HepG2 (cell line): Measurements from ENCODE around the gene UBE2D3. TPM values are rescaled to one million over a fixed set of nuclear protein-coding genes. Genes with fewer than 3 reads are reported as not detected.
"Not testable (repeated sequence)": the region's sequence is repeated elsewhere in the genome, so short reads cannot be mapped to it uniquely, and the experiment has no call there.

Source experiments
- ATAC-seq: fragments of 200-7000 bp; cut with Tn5 transposase; 3 replicates; pipeline ENCODE4 v1.9.1; 2020; ENCODE audit warnings: mild to moderate bottlenecking, moderate library complexity
- BruUV-seq: library from RNA; stranded (reverse); fragments of 400-500 nt; replicated peaks from 2 replicates; lab custom pipeline; 2021; lab: Mats Ljungman, UMichigan
- CTCF ChIA-PET: fragments of 300-600 bp; formaldehyde crosslinking; extraction: SDS; loops from one replicate; lab custom pipeline; 2021; ENCODE audit warnings: low total read pairs, inconsistent platforms, low intra/inter-chr PET ratio; lab: Yijun Ruan, JAX
- POLR2A ChIA-PET: fragments of 350-600 bp; sonication (Branson Sonifier 250); formaldehyde crosslinking; loops from one replicate; lab custom pipeline; 2020; ENCODE audit warnings: antibody characterized with exemption, inconsistent platforms; lab: Yijun Ruan, JAX
- DNase-seq: peaks from one replicate; pipeline ENCODE4 v3.0.0-alpha.2; 2015; ENCODE audit warnings: low spot score
- FAIRE-seq: peaks from 3 replicates; lab custom pipeline; 2011; peaks lifted over from hg19 to GRCh38; lab: Jason Lieb, UNC
- H2AFZ ChIP-seq: one replicate; pipeline ENCODE4 v1.6.1; 2011; ENCODE audit warnings: low read length, inconsistent platforms
- H3K27ac ChIP-seq: fragments of 300-600 bp; 3 replicates; pipeline ENCODE4 v1.8.0; 2011; ENCODE audit warnings: mixed run types, mild to moderate bottlenecking, mixed read lengths, low read length, inconsistent platforms; ENCODE audit not compliant: insufficient read depth; ENCODE audit errors: extremely low read length
- H3K27me3 ChIP-seq, 2 experiments: fragments of 200-600 bp in 1 of 2; 2 replicates in 1 of 2; 3 replicates in 1 of 2; pipeline versions ENCODE4 v1.6.0 to v1.8.0; 2011; ENCODE audit warnings: low read length in 2 of 2, mild to moderate bottlenecking in 2 of 2, moderate library complexity in 2 of 2, inconsistent platforms in 1 of 2; ENCODE audit not compliant: insufficient read depth in 2 of 2, control insufficient read depth in 1 of 2
- H3K36me3 ChIP-seq, 2 experiments: fragments of 200-600 bp in 1 of 2; replicated peaks in 1 of 2; 2 replicates in 1 of 2; 3 replicates in 1 of 2; pipeline versions ENCODE4 v1.5.1 to v1.8.0; 2011; ENCODE audit warnings: low read length in 2 of 2, inconsistent platforms in 1 of 2; ENCODE audit not compliant: insufficient read depth in 2 of 2, control insufficient read depth in 1 of 2
- H3K4me1 ChIP-seq: 2 replicates; pipeline ENCODE4 v1.5.1; 2012; ENCODE audit warnings: low read length, inconsistent platforms; ENCODE audit not compliant: insufficient read depth
- H3K4me2 ChIP-seq: 2 replicates; pipeline ENCODE4 v1.6.0; 2011; ENCODE audit warnings: low read depth, low read length, inconsistent platforms
- H3K4me3 ChIP-seq, 3 experiments: fragments of 200-600 bp in 1 of 3; sonication (generic), shearing (Covaris generic) in 1 of 3; replicated peaks in 1 of 3; 2 replicates each; pipeline ENCODE4 v1.5.1; 2011 to 2016; ENCODE audit warnings: low read length in 3 of 3, inconsistent platforms in 2 of 3, low read depth in 2 of 3, mild to moderate bottlenecking in 2 of 3, control low read depth in 1 of 3, mixed read lengths in 1 of 3; ENCODE audit not compliant: insufficient read depth in 1 of 3
- H3K79me2 ChIP-seq: one replicate; pipeline ENCODE4 v1.6.1; 2011; ENCODE audit warnings: low read length, inconsistent platforms; ENCODE audit not compliant: insufficient read depth
- H3K9ac ChIP-seq: 2 replicates; pipeline ENCODE4 v1.6.0; 2011; ENCODE audit warnings: mild to moderate bottlenecking, low read depth, low read length, inconsistent platforms; ENCODE audit not compliant: insufficient read depth
- H3K9me3 ChIP-seq: 2 replicates; pipeline ENCODE4 v1.5.1; 2012; ENCODE audit warnings: mild to moderate bottlenecking, low read length
- H4K20me1 ChIP-seq: 2 replicates; pipeline ENCODE4 v1.6.0; 2011; ENCODE audit warnings: inconsistent platforms, mild to moderate bottlenecking, low read length, moderate library complexity; ENCODE audit not compliant: insufficient read depth
- CC2D1A ChIP-seq: sonication (generic); formaldehyde crosslinking; IDR thresholded peaks from 2 replicates; pipeline ENCODE4 v1.8.1; 2023; ENCODE audit warnings: mild to moderate bottlenecking, missing genetic modification reagents
- HOXA9 ChIP-seq: sonication (generic); formaldehyde crosslinking; IDR thresholded peaks from 2 replicates; pipeline ENCODE4 v1.8.1; 2022; ENCODE audit warnings: missing genetic modification reagents, mild to moderate bottlenecking, moderate library complexity, borderline replicate concordance
- JARID2 ChIP-seq: sonication (generic); formaldehyde crosslinking; IDR thresholded peaks from 2 replicates; pipeline ENCODE4 v1.8.1; 2023; ENCODE audit warnings: missing genetic modification reagents, inconsistent platforms; ENCODE audit not compliant: insufficient replicate concordance
- KLF6 ChIP-seq: IDR thresholded peaks from 2 replicates; pipeline ENCODE4 v1.8.0; 2016; ENCODE audit warnings: missing biosample characterization, missing genetic modification reagents
- SALL2 ChIP-seq: sonication (generic); formaldehyde crosslinking; IDR thresholded peaks from 2 replicates; pipeline ENCODE4 v1.8.1; 2023; ENCODE audit warnings: mild to moderate bottlenecking, missing genetic modification reagents, inconsistent platforms
- SOX5 ChIP-seq: IDR thresholded peaks from 2 replicates; pipeline ENCODE4 v1.6.1; 2016; ENCODE audit warnings: borderline replicate concordance
- TEAD2 ChIP-seq: sonication (generic); formaldehyde crosslinking; IDR thresholded peaks from 2 replicates; pipeline ENCODE4 v1.9.0; 2021; ENCODE audit warnings: missing genetic modification reagents
- THYN1 ChIP-seq: sonication (generic); formaldehyde crosslinking; IDR thresholded peaks from 2 replicates; pipeline ENCODE4 v1.8.1; 2023; ENCODE audit warnings: low read depth, mild to moderate bottlenecking, moderate library complexity, missing genetic modification reagents, borderline replicate concordance
- ZBTB38 ChIP-seq: sonication (generic); formaldehyde crosslinking; IDR thresholded peaks from 2 replicates; pipeline ENCODE4 v1.5.1; 2020; ENCODE audit warnings: mild to moderate bottlenecking, missing genetic modification reagents
- WGBS: methylation state at CpG from one replicate; pipeline ENCODE4 v1.1.6; 2017; ENCODE audit warnings: low lambda C conversion rate; 5-methylcytosine and 5-hydroxymethylcytosine counted together
- in situ Hi-C: cut with HindIII; loops from 2 replicates; pipeline ENCODE4 v1.10.0; 2017; ENCODE audit warnings: low pct_unique_long_range_greater_than_20kb; ENCODE audit not compliant: extremely low pct_ligation_motif_present
- intact Hi-C: fragments of 100-400 bp; cut with micrococcal nuclease; formaldehyde crosslinking; loops from one replicate; pipeline ENCODE4 v1.10.0; 2022; ENCODE audit not compliant: unreplicated experiment
- polyA plus RNA-seq, 8 experiments: library from polyadenylated mRNA; depleted of rRNA in 3 of 8; stranded (reverse) in 7 of 8; unstranded in 1 of 8; fragments of >200 nt; fragmentation: Illumina TruSeq in 4 of 8; extraction: Trizol in 4 of 8; gene quantifications; 2 replicates each; pipeline versions ENCODE4 v1.2.1 to v1.2.3, GENCODE V29; 2011 to 2016; ENCODE audit warnings: low read depth in 4 of 8, missing spikeins in 1 of 8, mixed read lengths in 1 of 8; ENCODE audit not compliant: insufficient read depth in 1 of 8
- total RNA-seq, 5 experiments: library from RNA; depleted of rRNA; stranded (reverse); fragments of >200 nt; fragmentation: Illumina TruSeq; extraction: Trizol; gene quantifications; 2 replicates each; pipeline ENCODE4 v1.2.3, GENCODE V29; 2016; ENCODE audit warnings: low read depth in 1 of 5
- TF ChIP-seq, protein P1 (sequence below): sonication (generic); formaldehyde crosslinking; IDR thresholded peaks from 2 replicates; pipeline ENCODE4 v1.4.0; 2020; ENCODE audit warnings: low read depth, mild to moderate bottlenecking, missing genetic modification reagents

The UBE2D3 gene
- total and polyA plus RNA-seq, 2 of the 13 experiments (the other 11 are each of a cell fraction or from before 2014, with no cell fraction given), result 224 to 293 TPM

DNA sequence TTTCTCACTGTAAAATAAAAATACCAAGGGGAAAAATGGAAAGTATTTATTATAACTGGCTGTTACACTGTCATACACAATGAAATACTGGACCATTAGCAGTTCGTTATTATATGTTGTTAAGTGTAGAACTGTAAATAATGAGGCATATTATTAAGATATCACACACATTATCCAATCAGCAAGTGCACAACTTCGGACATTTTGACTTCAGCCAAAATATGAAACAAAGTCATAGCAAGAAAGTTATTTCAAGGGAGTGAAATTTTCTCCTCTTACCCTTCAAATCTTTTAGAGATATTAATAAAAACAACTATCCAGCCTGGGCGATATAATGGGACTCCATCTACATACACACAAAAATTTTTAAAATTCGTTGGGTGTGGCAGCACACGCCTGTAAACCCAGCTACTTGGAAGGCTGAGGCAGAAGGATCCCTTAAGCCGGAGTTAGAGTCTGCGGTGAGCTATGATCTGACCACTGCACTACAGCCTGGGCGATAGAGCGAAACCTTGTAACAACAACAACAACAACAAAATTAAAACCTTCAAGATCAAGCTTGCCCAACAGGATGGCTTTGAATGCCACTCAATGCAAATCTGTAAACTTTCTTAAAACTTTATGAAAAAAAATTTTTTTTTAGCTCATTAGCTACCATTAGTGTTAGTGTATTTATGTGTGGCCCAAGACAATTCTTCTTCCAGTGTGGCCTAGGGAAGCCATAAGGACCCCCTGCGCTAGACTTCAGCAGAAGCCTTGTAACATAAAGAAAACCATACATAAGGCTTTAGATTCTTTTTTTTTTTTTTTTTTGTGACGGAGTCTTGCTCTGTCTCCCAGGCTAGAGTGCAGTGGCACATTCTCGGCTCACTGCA, 40.2 kb upstream of the UBE2D3 start (continued):
- TF ChIP-seq SALL2 (CRISPR knock-in tag) (no peak), ZBTB38 (peak; percentile 53; the same call in 1 of the 2 replicates), KLF6 (CRISPR knock-in tag) (no peak), JARID2 (CRISPR knock-in tag) (no peak), TEAD2 (CRISPR knock-in tag) (no peak), SOX5 (no peak), HOXA9 (CRISPR knock-in tag) (no peak), CC2D1A (CRISPR knock-in tag) (no peak), THYN1 (CRISPR knock-in tag) (no peak)
- TF ChIP-seq, protein P1, sequence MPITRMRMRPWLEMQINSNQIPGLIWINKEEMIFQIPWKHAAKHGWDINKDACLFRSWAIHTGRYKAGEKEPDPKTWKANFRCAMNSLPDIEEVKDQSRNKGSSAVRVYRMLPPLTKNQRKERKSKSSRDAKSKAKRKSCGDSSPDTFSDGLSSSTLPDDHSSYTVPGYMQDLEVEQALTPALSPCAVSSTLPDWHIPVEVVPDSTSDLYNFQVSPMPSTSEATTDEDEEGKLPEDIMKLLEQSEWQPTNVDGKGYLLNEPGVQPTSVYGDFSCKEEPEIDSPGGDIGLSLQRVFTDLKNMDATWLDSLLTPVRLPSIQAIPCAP (CRISPR knock-in tag), result no peak

DNA sequence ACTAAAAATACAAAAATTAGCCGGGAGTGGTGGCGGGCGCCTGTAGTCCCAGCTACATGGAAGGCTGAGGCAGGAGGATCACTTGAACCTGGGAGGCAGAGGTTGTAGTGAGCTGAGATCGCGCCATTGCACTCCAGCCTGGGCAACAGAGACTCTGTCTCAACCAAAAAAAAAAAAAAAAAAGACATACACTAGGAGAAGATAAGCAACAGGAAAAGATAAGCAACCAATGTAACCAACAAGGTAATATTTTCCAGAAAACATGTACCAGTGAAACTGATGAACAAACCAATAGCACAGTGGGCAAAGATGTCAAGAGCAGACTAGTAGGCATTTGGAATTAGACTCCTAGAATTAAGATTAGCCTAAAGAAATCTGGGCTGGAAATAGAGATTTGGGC, 38.0 kb upstream of the UBE2D3 start:
- H3K9ac ChIP-seq, ATAC-seq, H4K20me1 ChIP-seq, H3K4me2 ChIP-seq, H3K9me3 ChIP-seq, CTCF ChIA-PET, H3K27me3 ChIP-seq, H3K27ac ChIP-seq, DNase-seq, H3K4me3 ChIP-seq, H2AFZ ChIP-seq, H3K36me3 ChIP-seq, intact Hi-C loops, BruUV-seq, FAIRE-seq: not testable (repeated sequence)
- POLR2A ChIA-PET, result interaction anchor here (0.5 to 1.5 kb wide), 3 partner anchors 23 to 37 kb away, joined by 3 read pairs; no protein-coding TSS in a partner anchor
- Histone ChIP-seq H3K79me2 (peaks cover 51% of the 10 kb centered on the region), H3K4me1 (peaks cover 30% of the 10 kb centered on the region)
- WGBS, result 99% methylated on average over 5 of the region's 5 CpGs
- in situ Hi-C loops, result loop anchor here (5.0 kb wide), 1 partner anchor 38 kb away; the partner anchor contains the start of gene UBE2D3
